Natural killer cell treated with Interleukin-12 subunit alpha and Interleukin-12 subunit beta and Interleukin-15 and Interleukin-18, amount 100 ng/mL, for 72 hours (primary cell): Measurements from ENCODE around the gene KRT23. TPM values are rescaled to one million over a fixed set of nuclear protein-coding genes. Genes with fewer than 3 reads are reported as not detected.

ENCODE experiments used
- ATAC-seq, 2 donors: fragments of 150-1000 bp; cut with Tn5 transposase in 1 of 2; sonication (Bioruptor Pico), chemical (Tn5 transposase) in 1 of 2; 2 replicates each; pipeline ENCODE4 v1.10.0; 2021
- DNase-seq: peaks from one replicate; pipeline ENCODE4 v3.0.0; 2022; ENCODE audit warnings: low spot score
- H3K27ac Mint-ChIP-seq, 2 donors: 1 replicate in 1 of 2; 2 replicates in 1 of 2; pipeline ENCODE4 v1.8.0; 2022; ENCODE audit warnings: mixed read lengths in 2 of 2, mild to moderate bottlenecking in 1 of 2, moderate library complexity in 1 of 2
- H3K27me3 Mint-ChIP-seq, 2 donors: 1 replicate in 1 of 2; 2 replicates in 1 of 2; pipeline ENCODE4 v1.8.0; 2022; ENCODE audit warnings: mixed read lengths in 2 of 2
- H3K36me3 Mint-ChIP-seq: one replicate; pipeline ENCODE4 v1.8.0; 2022; ENCODE audit warnings: mixed read lengths
- H3K4me1 Mint-ChIP-seq, 2 donors: 1 replicate in 1 of 2; 2 replicates in 1 of 2; pipeline ENCODE4 v1.8.0; 2022; ENCODE audit warnings: low read depth in 2 of 2, mixed read lengths in 2 of 2, mild to moderate bottlenecking in 1 of 2
- H3K4me3 Mint-ChIP-seq: one replicate; pipeline ENCODE4 v1.8.0; 2022; ENCODE audit warnings: mixed read lengths
- H3K9me3 Mint-ChIP-seq: 2 replicates; pipeline ENCODE4 v1.8.0; 2022; ENCODE audit warnings: mixed read lengths
- total RNA-seq, 2 donors: library from RNA; stranded (reverse); gene quantifications; one replicate each; pipeline ENCODE4 v1.2.3, GENCODE V29; 2022

Gene KRT23
- total RNA-seq, 2 donors from 2014 or later = not detected

GRCh38 chr17:40912486-40913210 lies 24.8 kb downstream of the KRT23 start:
- H3K9me3 Mint-ChIP-seq = no peaks in the 10 kb centered on the region

GRCh38 chr17:40910441-40910841 lies 27.0 kb downstream of the KRT23 start:
- H3K4me3 Mint-ChIP-seq = no peak overlapping the region
- no peaks in the 10 kb centered on the region for H3K9me3 Mint-ChIP-seq
- DNase-seq = no peak
- no peak overlapping the region for H3K27ac Mint-ChIP-seq
- no peak for ATAC-seq
- H3K4me1 Mint-ChIP-seq = no peaks in the 10 kb centered on the region
- peaks cover 34 to 37% of the 10 kb centered on the region in 2 donors for H3K27me3 Mint-ChIP-seq
- no peaks in the 10 kb centered on the region for H3K36me3 Mint-ChIP-seq

More at GRCh38 chr17:40912486-40913210, 24.8 kb downstream of the KRT23 start:
- Mint-ChIP-seq H3K4me1 (no peaks in the 10 kb centered on the region), H3K36me3 (no peaks in the 10 kb centered on the region), H3K4me3 (no peak overlapping the region), H3K27me3 (peaks cover 24 to 28% of the 10 kb centered on the region in 2 donors), H3K27ac (no peak overlapping the region)
- no peak for DNase-seq
- ATAC-seq = no peak

- H3K4me1 Mint-ChIP-seq = no peaks in the 10 kb centered on the region
- H3K4me3 Mint-ChIP-seq = no peak overlapping the region
- H3K27me3 Mint-ChIP-seq = peaks cover 37 to 40% of the 10 kb centered on the region in 2 donors
- DNase-seq (no peak), ATAC-seq (no peak)
- no peak overlapping the region for H3K27ac Mint-ChIP-seq
- no peaks in the 10 kb centered on the region for H3K9me3 Mint-ChIP-seq
- H3K36me3 Mint-ChIP-seq = no peaks in the 10 kb centered on the region
Measured at GRCh38 chr17:40909755-40910154, 27.7 kb downstream of the KRT23 start.

GRCh38 chr17:40909351-40909750 lies 28.1 kb downstream of the KRT23 start:
- Mint-ChIP-seq H3K27ac (no peak overlapping the region), H3K36me3 (no peaks in the 10 kb centered on the region), H3K9me3 (no peaks in the 10 kb centered on the region), H3K27me3 (peaks cover 42 to 44% of the 10 kb centered on the region in 2 donors), H3K4me3 (no peak overlapping the region), H3K4me1 (no peaks in the 10 kb centered on the region)
- DNase-seq (no peak), ATAC-seq (peak; percentile 65)

- peaks cover 34 to 48% of the 10 kb centered on the region in 2 donors for H3K27me3 Mint-ChIP-seq
Measured at GRCh38 chr17:40906613-40907012, 30.8 kb downstream of the KRT23 start.

GRCh38 chr17:40905370-40905769 lies 32.1 kb downstream of the KRT23 start:
- no peak overlapping the region for H3K27ac Mint-ChIP-seq
- DNase-seq (no peak), ATAC-seq (no peak)
- H3K4me1 Mint-ChIP-seq = no peaks in the 10 kb centered on the region
- H3K9me3 Mint-ChIP-seq = no peaks in the 10 kb centered on the region
- H3K4me3 Mint-ChIP-seq = no peak overlapping the region
- peaks cover 36 to 54% of the 10 kb centered on the region in 2 donors for H3K27me3 Mint-ChIP-seq
- no peaks in the 10 kb centered on the region for H3K36me3 Mint-ChIP-seq

More at GRCh38 chr17:40906613-40907012, 30.8 kb downstream of the KRT23 start:
- H3K9me3 Mint-ChIP-seq = no peaks in the 10 kb centered on the region
- ATAC-seq (no peak), DNase-seq (no peak)
- no peak overlapping the region for H3K27ac Mint-ChIP-seq
- no peaks in the 10 kb centered on the region for H3K36me3 Mint-ChIP-seq
- no peak overlapping the region for H3K4me3 Mint-ChIP-seq
- H3K4me1 Mint-ChIP-seq = no peaks in the 10 kb centered on the region

- DNase-seq = no peak
- H3K27me3 Mint-ChIP-seq = peaks cover 40 to 51% of the 10 kb centered on the region in 2 donors
Measured at GRCh38 chr17:40903129-40903847, 34.2 kb downstream of the KRT23 start.

GRCh38 chr17:40902498-40902897 lies 34.9 kb downstream of the KRT23 start:
- ATAC-seq = no peak
- no peaks in the 10 kb centered on the region for H3K36me3 Mint-ChIP-seq
- no peak overlapping the region for H3K4me3 Mint-ChIP-seq
- H3K27ac Mint-ChIP-seq = no peak overlapping the region
- H3K9me3 Mint-ChIP-seq = no peaks in the 10 kb centered on the region
- H3K27me3 Mint-ChIP-seq = peaks cover 38 to 48% of the 10 kb centered on the region in 2 donors
- no peak for DNase-seq
- no peaks in the 10 kb centered on the region for H3K4me1 Mint-ChIP-seq

More at GRCh38 chr17:40903129-40903847, 34.2 kb downstream of the KRT23 start:
- H3K9me3 Mint-ChIP-seq = no peaks in the 10 kb centered on the region
- no peak overlapping the region for H3K4me3 Mint-ChIP-seq
- H3K27ac Mint-ChIP-seq = no peak overlapping the region
- no peak for ATAC-seq
- no peaks in the 10 kb centered on the region for H3K4me1 Mint-ChIP-seq
- no peaks in the 10 kb centered on the region for H3K36me3 Mint-ChIP-seq

GRCh38 chr17:40901981-40902474 lies 35.4 kb downstream of the KRT23 start:
- no peak overlapping the region for H3K27ac Mint-ChIP-seq
- H3K4me1 Mint-ChIP-seq = no peaks in the 10 kb centered on the region
- H3K36me3 Mint-ChIP-seq = no peaks in the 10 kb centered on the region
- no peaks in the 10 kb centered on the region for H3K9me3 Mint-ChIP-seq
- DNase-seq (no peak), ATAC-seq (no peak)
- H3K27me3 Mint-ChIP-seq = peaks cover 34 to 48% of the 10 kb centered on the region in 2 donors
- no peak overlapping the region for H3K4me3 Mint-ChIP-seq

- no peaks in the 10 kb centered on the region for H3K4me1 Mint-ChIP-seq
- no peaks in the 10 kb centered on the region for H3K36me3 Mint-ChIP-seq
Measured at GRCh38 chr17:40900809-40901356, 36.6 kb downstream of the KRT23 start.

GRCh38 chr17:40896916-40897455 lies 40.5 kb downstream of the KRT23 start:
- ATAC-seq = no peak
- no peak overlapping the region for H3K4me3 Mint-ChIP-seq
- no peaks in the 10 kb centered on the region for H3K4me1 Mint-ChIP-seq
- H3K27me3 Mint-ChIP-seq = peaks cover 33 to 49% of the 10 kb centered on the region in 2 donors
- H3K36me3 Mint-ChIP-seq = no peaks in the 10 kb centered on the region
- H3K27ac Mint-ChIP-seq = no peak overlapping the region
- no peak for DNase-seq
- no peaks in the 10 kb centered on the region for H3K9me3 Mint-ChIP-seq

More at GRCh38 chr17:40900809-40901356, 36.6 kb downstream of the KRT23 start:
- H3K27ac Mint-ChIP-seq = no peak overlapping the region
- no peak overlapping the region for H3K4me3 Mint-ChIP-seq
- DNase-seq = no peak
- peaks cover 28 to 40% of the 10 kb centered on the region in 2 donors for H3K27me3 Mint-ChIP-seq
- no peaks in the 10 kb centered on the region for H3K9me3 Mint-ChIP-seq
- ATAC-seq = no peak

GRCh38 chr17:40895106-40895730 lies 42.2 kb downstream of the KRT23 start:
- Mint-ChIP-seq H3K27ac (no peak overlapping the region), H3K36me3 (no peaks in the 10 kb centered on the region), H3K9me3 (no peaks in the 10 kb centered on the region), H3K27me3 (peaks cover 30 to 42% of the 10 kb centered on the region in 2 donors), H3K4me1 (no peaks in the 10 kb centered on the region), H3K4me3 (no peak overlapping the region)
- DNase-seq = no peak
- no peak for ATAC-seq

- Mint-ChIP-seq H3K27ac (no peak overlapping the region), H3K9me3 (no peaks in the 10 kb centered on the region), H3K4me1 (no peaks in the 10 kb centered on the region), H3K27me3 (peaks cover 28 to 46% of the 10 kb centered on the region in 2 donors), H3K4me3 (no peak overlapping the region), H3K36me3 (no peaks in the 10 kb centered on the region)
- no peak for ATAC-seq
- no peak for DNase-seq
Measured at GRCh38 chr17:40888196-40888720, 49.2 kb downstream of the KRT23 start.
